ENCODE results near the gene DCTN2.
A peak's percentile ranks its signal among the peaks of the same experiment; 100 is the strongest.
"Not testable (repeated sequence)": the region's sequence is repeated elsewhere in the genome, so short reads cannot be mapped to it uniquely, and the experiment has no call there.

Gene DCTN2

GRCh38 chr12:57518920-57519795 is 27.8 kb downstream of the DCTN2 start:
- H3K27ac ChIP-seq = peak overlapping the region in 19 of 21 experiments; percentile 88 to 99 (median 95)
- H3K4me3 ChIP-seq = peak overlapping the region; percentile 59 to 90 (median 67)

GRCh38 chr12:57518176-57518919 is 28.6 kb downstream of the DCTN2 start:
- H3K27ac ChIP-seq = peak overlapping the region in 16 of 21 experiments; percentile 2 to 99 (median 66)
- H3K4me3 ChIP-seq = peak overlapping the region; percentile 59 to 90 (median 67)

DNA sequence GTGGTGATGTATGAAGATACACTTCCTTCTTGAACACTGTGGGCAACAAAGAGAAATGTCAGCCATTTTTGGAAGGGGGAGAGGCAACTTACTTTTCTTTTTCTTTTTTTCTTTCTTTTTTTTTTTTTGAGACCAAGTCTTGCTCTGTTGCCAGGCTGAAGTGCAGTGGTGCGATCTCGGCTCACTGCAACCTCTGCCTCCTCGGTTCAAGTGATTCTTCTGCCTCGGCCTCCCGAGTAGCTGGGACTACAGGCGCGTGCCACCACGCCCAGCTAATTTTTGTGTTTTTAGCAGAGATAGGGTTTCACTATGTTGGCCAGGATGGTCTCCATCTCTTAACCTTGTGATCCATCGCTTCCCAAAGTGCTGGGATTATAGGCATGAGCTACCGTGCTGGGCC is 29.3 kb downstream of the DCTN2 start:
- Histone ChIP-seq H3K27ac (peak overlapping the region in 12 of 21 experiments; percentile 2 to 98 (median 48)), H3K4me3 (peak overlapping the region in 1 of 7 experiments; percentile 77)

GRCh38 chr12:57517187-57517586 is 29.8 kb downstream of the DCTN2 start:
- Histone ChIP-seq H3K27ac (peak overlapping the region in 9 of 21 experiments; percentile 2 to 98 (median 43)), H3K4me3 (no peak overlapping the region)

- Histone ChIP-seq H3K27ac (peak overlapping the region in 2 of 21 experiments; percentile 19 to 33), H3K4me3 (no peak overlapping the region)
Measured at GRCh38 chr12:57516617-57517153, 30.3 kb downstream of the DCTN2 start.

DNA sequence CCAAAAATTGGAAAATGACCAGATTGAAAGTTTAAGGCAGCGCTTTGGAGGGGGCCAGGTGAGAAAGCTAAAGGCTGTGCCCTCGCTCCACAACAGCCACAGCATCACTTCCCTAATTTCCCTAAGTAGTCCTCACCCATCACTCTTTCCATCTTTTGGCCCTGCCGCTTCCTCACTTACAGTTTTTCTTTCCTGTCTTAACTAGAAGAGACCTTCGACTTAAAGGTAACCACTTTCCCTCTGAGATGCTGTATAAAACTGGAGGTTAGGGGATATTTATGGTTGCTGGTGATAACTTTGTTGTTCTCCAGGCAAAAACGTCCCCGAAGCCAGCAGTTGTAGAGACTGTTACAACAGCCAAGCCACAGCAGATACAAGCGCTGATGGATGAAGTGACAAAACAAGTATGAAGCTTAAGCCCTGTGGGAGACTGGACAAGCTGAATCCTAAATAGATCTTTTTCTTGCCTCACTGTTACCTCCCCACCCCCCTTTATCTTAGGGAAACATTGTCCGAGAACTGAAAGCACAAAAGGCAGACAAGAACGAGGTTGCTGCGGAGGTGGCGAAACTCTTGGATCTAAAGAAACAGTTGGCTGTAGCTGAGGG is 31.0 kb downstream of the DCTN2 start:
- Histone ChIP-seq H3K27ac (peak overlapping the region in 1 of 21 experiments; percentile 19), H3K4me3 (no peak overlapping the region)

DNA sequence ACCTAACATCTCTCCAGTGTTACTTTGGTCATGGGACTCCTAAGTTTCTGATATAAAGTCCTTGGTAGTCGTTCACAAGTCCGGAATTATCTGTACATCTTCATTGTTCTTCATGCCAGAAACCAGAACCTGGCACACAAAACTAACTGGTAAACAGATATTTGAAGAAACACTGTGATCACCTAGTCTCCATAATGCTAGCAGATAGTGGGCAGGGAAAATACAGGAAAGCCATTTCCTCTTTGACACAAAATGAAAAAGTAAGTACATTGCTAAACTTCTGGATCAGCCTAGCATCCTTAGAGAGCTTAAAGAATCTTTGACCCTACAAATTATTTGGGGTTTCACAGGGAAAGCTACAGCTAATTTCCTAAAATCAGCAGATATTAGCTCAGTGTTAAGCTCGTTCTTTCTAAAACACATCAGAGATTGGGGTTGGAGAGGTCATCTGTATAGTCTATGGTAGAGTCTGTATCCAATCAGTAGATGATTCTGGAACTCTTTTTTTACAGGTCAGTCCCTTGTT is 31.5 kb downstream of the DCTN2 start:
- H3K27ac ChIP-seq = no peak overlapping the region
- no peak overlapping the region for H3K4me3 ChIP-seq

- no peak overlapping the region for H3K27ac ChIP-seq
- no peak overlapping the region for H3K4me3 ChIP-seq
Measured at GRCh38 chr12:57514720-57515407, 32.1 kb downstream of the DCTN2 start.

DNA sequence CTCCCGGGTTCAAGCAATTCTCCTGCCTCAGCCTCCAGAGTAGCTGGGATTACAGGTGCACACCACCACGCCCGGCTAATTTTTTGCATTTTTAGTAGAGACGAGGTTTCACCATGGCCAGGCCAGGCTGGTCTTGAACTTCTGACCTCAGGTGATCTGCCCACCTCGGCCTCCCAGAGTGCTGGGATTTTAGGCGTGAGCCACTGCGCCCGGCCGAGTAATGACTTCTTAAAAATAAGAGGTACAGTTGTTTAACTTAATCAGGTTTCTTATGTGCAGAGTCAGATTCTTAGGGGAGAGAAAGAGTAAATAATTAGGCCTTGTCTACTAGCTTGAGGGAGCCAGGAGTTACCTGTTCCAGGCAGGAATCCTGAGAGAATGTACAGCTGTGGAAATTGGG is 32.7 kb downstream of the DCTN2 start:
- not testable (repeated sequence) for H3K27ac ChIP-seq

DNA sequence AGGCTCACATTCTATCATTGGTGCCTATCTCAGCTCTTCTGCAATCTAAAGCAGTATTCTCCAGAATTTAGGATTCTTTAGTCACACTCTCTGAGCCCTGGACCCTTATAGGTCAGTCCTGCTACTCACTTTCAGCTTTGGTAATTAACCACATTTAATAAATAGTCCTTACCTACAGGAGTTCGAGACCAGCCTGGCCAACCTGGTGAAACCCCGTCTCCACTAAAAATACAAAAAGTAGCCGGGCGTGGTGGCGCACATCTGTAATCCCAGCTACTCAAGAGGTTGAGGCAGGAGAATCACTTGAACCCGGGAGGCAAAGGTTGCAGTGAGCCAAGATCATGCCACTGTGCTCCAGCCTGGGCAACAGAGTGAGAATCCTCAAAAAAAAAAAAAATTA is 33.3 kb downstream of the DCTN2 start:
- H3K4me3 ChIP-seq, H3K27ac ChIP-seq: not testable (repeated sequence)

More for the DNA sequence above, 32.7 kb downstream of the DCTN2 start:
- not testable (repeated sequence) for H3K4me3 ChIP-seq

GRCh38 chr12:57513266-57513665 is 33.7 kb downstream of the DCTN2 start:
- Histone ChIP-seq H3K4me3 (no peak overlapping the region), H3K27ac (no peak overlapping the region)

DNA sequence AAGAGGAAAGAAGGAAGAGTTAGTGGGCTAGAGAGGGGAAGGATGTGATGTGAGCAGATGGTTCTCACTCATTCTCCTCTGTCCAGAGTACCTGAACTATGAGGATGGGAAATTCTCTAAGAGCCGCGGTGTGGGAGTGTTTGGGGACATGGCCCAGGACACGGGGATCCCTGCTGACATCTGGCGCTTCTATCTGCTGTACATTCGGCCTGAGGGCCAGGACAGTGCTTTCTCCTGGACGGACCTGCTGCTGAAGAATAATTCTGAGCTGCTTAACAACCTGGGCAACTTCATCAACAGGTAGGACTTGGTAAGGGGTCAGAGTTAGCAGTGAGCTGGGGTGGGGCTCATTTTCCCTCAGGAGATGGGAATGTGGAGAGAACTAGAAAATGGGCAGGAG is 34.3 kb downstream of the DCTN2 start:
- Histone ChIP-seq H3K4me3 (no peak overlapping the region), H3K27ac (no peak overlapping the region)

DNA sequence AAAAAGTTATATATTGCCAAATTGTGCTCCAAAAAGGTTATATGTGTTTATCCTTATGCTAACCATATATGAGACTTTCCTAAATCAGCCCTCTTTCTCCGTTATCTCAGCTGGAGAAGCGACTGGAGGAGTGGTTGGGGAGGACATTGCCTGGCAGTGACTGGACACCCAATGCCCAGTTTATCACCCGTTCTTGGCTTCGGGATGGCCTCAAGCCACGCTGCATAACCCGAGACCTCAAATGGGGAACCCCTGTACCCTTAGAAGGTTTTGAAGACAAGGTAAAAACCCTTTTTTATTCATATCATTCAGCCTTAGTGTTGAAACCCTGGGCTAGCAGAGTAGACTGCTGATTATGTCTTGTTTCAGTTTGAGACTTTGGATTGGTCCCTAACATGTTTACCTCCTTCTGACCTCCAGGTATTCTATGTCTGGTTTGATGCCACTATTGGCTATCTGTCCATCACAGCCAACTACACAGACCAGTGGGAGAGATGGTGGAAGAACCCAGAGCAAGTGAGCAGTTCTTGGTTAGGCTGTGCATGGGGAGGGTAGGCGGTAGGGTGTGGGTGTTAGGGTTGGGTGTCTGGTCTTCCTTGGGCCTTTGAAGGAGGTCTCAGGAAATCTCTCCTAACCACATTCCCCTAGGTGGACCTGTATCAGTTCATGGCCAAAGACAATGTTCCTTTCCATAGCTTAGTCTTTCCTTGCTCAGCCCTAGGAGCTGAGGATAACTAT is 35.2 kb downstream of the DCTN2 start:
- H3K4me3 ChIP-seq = no peak overlapping the region
- no peak overlapping the region for H3K27ac ChIP-seq

DNA sequence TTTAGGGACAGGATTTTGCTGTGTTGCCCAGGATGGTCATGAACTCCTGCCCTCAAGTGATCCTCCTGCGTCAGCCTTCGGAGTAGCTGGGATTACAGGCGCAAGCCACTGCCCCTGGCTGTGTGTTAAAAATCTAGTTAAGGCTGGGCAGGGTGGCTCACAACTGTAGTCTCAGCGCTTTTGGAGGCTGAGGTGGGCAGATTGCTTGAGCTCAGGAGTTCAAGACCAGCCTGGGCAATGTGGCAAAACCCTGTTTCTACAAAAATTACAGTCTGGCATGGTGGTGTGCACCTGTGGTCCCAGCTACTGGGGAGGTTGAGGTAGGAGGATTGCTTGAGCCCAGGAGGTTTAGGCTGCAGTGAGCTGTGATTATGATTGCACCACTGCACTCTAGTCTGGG is 35.8 kb downstream of the DCTN2 start:
- Histone ChIP-seq H3K27ac (no peak overlapping the region), H3K4me3 (no peak overlapping the region)

DNA sequence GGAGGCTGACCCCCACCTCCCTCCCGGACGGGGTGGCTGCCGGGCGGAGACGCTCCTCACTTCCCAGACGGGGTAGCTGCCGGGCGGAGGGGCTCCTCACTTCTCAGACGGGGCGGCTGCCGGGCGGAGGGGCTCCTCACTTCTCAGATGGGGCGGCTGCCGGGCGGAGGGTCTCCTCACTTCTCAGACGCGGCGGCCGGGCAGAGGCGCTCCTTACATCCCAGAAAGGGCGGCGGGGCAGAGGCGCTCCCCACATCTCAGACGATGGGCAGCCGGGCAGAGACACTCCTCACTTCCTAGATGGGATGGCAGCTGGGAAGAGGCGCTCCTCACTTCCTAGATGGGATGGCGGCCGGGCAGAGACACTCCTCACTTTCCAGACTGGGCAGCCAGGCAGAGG is 39.2 kb downstream of the DCTN2 start:
- H3K27ac ChIP-seq, H3K4me3 ChIP-seq: not testable (repeated sequence)

DNA sequence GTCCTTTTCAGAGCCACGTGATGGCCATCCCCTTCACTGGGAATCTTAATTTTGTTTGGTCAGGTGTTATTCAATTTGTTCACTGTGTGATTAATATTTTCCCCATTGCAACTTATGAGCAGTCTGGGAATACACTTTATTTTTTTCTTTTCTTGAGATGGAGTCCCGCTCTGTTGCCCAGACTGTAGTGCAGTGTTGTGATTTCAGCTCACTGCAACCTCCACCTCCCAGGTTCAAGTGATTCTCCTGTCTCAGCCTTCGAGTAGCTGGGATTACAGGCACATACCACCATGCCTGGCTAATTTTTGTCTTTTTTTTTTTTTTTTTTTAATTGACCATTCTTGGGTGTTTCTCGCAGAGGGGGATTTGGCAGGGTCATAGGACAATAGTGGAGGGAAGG is 40.5 kb downstream of the DCTN2 start:
- H3K4me3 ChIP-seq, H3K27ac ChIP-seq: not testable (repeated sequence)

GRCh38 chr12:57502311-57502969 is 44.6 kb downstream of the DCTN2 start:
- not testable (repeated sequence) for H3K27ac ChIP-seq, H3K4me3 ChIP-seq

DNA sequence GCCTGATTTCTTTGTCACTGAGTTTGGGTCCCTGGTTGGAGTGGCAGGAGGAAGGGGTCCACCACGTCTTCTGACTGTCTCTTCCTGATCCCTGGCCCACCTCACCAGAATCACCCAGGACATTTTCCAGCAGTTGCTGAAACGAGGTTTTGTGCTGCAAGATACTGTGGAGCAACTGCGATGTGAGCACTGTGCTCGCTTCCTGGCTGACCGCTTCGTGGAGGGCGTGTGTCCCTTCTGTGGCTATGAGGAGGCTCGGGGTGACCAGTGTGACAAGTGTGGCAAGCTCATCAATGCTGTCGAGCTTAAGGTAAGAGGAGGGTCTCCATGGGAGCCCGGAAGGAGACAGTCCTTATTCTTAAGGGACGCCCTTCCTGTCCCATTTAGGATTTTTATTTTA is 46.8 kb downstream of the DCTN2 start:
- Histone ChIP-seq H3K4me3 (no peak overlapping the region), H3K27ac (no peak overlapping the region)
